HG03039 (cell line): ENCODE results near the gene MSH5.

ENCODE experiments used
- ATAC-seq: cut with Tn5 transposase; IDR thresholded peaks from one replicate; pipeline ENCODE4 v1.9.1; 2021; ENCODE audit warnings: mild to moderate bottlenecking, moderate library complexity; ENCODE audit not compliant: unreplicated experiment

MSH5 gene

DNA sequence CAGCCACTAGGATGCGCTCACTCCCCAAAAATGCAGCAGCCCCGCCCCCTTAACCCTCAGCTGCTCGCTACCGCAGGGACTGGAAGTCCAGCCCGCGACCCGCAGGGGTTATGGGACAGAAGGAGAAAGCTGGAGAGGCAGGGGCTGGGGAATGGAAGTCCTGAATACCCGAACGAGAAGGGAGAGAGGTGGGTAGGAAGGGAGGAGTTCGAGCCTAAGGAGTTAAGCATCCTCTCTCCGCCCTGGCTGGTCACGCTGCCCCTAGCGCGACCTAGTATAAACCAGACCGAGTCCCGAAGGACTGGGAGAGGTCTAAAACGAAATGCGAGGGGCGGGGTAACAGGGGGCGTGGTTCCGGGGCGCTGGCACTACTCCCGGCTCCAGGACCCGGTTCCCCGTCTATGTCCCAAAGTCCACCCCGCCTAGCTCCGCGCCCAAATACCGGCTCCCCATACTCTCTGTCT, 10.3 kb upstream of the MSH5 start:
- ATAC-seq, result peak; percentile 52

DNA sequence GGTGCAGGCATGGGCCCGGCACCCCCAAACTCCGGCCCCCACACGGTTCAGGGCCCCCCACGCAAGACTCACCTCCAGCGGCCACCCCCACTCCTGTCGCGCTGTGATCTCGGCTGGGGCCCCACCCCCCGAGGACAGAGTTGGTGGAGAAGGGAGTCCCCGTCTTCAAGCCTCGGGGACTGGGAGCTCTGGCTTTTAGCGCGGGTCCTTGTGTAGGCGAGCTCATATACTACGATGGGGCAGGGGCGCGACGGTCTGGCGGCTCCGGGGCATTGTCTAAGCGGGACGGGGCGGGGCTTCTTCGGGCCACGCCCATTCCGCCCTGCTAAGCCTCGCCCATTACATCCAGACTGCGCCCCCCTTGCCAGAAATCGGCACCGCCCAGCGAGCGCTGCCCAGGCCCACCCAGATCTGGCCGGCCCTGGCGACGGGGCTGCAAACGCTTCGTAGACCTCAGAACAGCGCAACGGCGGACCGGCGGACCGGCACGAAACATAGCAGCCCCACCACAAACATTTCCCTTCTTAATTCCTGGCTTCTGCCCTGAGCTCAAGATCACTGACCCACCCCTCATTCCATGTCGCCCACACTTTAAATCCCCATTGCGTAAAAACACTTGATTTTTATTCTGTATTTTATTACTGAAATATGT, 9.7 kb upstream of the MSH5 start:
- peak; percentile 27 for ATAC-seq

DNA sequence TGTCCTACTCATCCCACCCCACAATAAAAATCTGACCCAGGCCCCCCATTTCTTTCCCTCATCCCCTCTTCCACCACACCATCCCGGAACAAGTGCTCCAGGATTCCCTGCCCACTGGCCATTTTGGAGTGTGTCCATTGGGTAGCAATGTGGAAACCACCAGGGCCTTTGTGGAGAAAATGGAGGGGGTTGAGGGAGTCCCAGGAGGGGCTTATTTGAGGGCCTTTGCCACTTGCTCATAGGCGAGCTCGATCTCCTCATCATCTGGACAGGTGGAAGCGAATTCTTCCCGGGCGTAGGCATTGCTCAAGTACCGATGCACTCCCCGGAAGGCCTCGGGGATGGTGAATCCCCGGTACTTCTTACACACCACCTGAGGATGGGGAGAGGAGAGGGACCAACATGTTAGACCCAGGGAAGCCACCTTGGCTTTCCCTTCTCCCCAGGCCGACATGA, 9.1 kb upstream of the MSH5 start:
- no peak for ATAC-seq

DNA sequence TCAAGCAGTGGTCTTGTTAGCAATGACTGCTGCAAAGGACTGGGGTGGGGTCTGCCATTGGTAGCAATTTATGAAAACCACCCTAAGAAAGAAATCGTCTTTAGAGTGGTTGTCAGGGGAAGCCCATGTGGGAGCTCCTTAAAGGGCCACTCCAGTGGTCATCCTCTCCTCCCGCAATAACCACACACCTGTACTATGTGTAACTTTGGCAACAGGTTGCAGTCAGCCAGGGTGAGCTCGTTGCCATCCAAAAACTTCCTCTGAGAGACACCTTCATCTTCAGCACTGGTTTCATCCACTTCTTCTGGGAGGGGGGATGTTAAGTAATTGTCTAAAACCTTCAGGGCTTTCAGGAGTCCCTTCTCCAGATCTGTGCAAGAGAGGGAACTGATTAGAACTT, 7.8 kb upstream of the MSH5 start:
- no peak for ATAC-seq

DNA sequence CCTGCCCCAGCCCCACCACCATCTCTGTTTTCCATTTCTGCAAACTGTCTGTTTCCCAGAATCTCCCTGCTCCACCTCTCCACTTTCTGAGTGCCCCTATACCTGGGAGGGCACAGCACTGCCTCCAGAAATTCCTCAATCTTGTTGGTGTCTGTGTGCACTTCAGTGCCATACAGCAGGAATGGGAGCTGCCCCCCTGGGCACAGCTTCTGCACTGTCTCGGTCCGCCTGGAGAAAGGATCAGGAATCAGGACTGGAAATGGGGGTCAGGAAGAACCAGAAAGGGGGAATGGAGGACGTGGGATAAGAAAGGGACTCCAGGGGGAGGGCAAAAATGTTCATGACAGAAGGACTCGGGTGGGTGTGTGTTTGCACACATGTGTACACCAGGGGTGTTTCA, 6.1 kb upstream of the MSH5 start:
- ATAC-seq, result no peak

DNA sequence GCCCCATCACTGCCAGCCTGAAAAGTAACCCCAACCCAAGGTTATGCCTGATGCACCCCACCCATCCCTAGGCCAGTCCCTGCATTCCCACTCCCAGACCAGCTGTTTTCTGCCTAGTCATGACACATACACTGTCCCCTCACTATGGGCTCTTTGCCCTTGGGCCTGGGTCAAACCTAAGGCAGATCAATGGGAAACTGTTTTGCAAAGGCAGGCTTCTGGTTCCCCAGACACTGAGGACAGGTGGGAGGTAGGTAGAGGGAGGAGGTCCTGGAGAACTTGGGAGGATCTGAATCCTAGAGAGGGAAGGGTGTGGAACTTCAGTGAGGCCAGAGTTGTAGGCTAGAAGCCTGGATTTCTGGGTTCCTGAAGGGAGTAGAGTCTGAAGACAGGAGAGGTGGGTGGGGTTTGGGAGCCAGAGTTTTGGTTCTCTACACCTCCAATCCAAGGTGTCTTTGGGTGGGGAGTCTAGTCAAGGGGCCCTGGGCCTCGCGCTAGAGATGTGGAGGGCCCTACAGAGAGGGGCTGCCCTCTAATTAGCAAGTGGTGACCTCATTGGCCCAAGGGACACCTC, 5.5 kb upstream of the MSH5 start:
- no peak for ATAC-seq

DNA sequence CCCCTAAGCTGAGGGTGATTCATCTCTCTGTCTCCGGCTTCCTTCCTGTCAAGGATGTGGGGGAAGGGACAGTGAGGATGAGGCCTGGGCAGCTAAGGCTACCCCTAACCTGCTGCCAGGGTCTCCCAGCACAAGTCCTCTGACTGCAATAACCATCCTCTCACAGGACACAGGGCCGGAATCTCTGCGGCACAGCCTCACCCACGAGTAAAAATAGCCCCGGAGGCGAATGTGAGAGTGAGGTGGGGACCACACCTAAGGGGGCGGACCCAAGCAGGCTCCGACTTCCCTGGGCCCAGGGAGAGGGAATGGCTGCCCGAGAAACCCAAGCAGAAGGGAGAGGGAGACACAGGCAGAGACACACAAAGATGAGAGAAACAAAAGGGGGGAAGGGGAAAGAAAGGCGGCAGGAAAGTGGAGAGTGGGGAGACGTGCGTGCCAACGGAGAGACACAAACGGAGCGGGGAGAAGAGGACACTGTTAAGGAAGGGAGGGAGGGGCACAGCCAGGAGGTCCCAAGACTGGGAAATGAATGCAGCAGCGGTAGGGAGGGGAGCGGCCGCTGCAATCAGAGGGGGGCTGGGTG, 4.9 kb upstream of the MSH5 start:
- ATAC-seq, result no peak

DNA sequence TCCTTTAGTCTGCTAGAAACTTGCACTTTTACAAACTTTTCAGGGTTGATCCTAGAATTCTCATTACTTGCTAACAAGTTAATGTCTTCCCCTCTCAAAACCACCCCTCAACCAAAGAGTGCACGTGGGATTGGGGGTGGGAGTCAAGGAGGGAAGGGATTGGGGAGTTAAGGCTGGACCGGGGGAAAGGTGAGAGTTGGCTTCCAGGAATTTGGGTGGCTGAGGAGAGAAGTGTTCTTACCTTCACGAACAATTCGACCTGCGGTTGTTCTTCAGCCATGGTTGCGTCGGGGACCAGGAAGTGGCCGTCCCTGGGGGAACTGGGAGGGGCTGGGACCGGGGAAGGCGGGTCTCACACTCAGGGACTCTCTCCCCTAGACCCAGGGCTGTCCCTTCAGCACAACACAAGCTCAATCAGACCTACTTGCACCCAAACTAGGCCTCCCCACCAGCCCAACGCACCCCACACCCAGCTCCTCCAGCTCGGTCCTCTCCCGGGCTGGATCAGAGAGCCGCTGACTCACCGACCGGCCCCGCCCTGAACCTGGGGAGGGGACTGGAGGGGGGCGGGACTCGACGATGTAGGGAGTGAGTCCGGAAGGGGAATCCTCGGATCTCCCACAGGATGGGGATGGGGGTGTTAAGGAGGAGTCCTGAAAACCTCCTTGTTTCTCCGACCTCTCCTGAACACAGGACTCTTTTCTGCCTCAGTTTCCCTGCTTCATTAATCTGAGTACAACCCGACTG, 3.6 kb upstream of the MSH5 start, which contains the start of gene CLIC1:
TSS of gene CLIC1 (minus strand) at position 510 of the 747 bp plus-strand sequence. CDS start at position 280, 230 bp downstream.
- ATAC-seq, result no peak

DNA sequence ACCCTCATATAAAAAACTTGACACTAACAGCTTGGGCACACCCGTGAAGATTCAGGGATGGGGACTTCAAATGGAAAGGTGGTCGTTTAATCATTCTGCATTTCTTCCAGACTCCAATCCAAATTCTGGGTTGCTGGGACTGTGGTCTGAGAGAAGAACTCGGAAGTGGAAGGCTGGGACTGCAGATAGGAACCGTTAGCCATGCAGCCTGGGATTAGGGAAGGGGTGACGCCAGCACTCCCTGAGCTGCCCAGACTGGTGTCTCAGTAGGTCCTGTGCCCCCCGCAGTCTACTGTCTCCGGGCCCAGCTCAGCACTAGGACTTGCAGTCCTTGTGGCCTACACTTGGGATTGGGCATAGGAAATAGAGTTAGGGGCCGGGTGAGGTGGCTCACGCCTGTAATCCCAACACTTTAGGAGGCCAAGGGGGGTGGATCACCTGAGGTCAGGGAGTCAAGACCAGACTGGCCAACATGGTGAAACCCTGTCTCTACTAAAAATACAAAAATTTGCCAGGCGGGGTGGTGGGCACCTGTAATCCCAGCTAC, 3.0 kb upstream of the MSH5 start:
- no peak for ATAC-seq

DNA sequence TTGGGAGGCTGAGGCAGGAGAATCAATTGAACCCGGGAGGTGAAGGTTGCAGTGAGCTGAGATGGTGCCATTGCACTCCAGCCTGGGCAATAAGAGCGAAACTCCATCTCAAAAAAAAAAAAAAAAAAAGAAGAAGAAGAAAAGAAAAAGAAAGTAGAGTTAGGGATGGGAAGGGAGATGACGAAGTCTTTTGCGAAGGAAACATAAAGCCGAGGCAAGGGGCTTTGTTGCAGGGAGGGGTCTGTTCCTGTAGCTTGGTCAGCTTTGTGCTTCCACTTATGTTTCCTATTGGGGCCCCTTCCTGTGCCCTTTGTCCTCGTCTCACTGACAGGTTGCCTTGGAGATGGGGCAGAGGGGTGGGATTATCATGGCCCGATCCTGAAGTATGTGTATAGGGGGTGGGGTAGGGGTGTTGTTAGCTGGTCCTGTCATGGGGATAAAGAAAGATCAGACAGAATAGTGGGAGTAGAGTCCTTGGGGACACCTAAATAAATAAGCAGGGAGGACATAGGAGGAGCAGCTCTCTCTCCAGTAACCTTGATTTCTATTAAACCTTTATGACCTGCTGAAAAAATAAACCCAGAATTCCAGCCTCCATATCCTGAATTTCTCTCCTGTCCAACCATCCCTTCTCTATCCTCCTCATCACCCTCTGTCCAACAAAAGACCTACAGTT, 2.4 kb upstream of the MSH5 start:
- no peak for ATAC-seq

DNA sequence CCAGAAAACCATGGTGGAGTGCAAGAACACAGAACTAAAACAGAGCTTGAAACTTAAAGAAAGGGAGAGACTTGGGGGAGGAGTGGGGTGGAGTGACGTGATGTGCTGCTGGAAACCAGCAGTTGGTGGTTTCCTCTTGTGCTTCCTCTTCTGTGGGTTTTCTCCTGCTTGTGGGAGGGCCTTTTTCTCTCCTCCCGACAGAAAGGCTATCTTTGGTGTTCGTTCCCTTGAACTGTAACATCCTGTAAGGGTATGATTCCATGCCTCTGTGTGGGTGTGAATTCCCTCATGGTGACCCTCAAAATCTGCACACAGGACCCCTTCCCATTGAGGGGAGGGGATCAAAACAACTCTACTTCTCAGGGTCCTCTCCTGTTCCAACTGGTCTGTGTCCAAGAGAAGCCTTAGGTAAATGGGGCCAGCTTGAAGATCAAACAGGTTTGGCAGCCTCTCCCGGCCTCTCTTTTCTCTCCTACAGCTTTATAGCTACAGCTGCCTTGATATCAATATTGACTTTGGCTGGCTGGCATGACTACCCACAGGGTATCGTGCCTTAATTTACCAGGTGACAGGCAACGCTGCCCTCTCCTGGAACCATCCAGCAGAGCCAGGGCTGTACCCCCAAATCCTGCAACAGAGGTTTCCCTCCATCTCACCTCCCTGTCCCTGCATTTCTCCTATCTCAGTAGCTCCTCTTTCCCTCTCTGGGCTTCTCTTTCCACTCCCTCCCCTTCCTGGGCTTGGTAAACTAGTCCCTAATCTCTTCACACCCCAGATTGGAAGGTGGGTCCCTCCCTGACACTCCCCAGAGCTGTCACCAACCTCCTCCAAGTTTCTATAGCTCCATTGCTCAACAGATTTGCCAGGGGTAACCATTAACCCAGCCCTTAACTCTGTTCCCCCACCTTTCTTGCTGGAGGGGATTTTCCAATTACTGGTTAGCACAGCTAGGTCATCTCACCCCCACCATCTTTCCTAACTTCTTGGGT, 1.5 kb upstream of the MSH5 start:
- ATAC-seq, result no peak

DNA sequence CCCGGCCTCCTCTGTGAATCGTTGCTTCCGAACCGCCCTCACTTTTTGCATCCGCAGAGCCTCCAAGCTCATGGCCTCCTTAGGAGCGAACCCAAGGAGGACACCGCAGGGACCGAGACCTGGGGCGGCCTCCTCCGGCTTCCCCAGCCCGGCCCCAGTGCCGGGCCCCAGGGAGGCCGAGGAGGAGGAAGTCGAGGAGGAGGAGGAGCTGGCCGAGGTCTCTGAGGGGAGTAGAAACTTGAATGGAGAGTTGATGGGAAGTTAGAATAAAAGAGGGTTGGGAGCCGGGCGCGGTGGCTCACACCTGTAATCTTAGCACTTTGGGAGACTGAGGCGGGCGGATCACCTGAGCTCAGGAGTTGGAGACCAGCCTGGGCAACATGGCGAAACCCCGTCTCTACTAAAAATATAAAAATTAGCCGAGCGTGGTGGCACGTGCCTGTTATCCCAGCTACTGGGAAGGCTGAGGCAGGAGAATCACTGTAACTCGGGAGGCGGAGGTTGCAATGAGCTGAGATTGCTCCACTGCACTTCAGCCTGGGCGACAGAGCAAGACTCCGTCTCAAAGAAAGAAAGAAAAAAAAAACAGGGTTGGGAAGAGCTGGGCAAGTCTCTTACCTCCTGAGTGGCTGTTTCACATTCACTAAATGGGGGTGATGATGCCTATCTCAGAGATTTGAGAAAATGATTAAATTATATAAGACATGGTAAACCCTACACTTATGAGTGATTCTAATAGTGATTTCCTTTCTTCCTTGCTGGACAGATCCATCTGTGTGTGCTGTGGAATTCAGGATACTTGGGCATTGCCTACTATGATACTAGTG, 805 bp downstream of the MSH5 start:
- ATAC-seq, result no peak

DNA sequence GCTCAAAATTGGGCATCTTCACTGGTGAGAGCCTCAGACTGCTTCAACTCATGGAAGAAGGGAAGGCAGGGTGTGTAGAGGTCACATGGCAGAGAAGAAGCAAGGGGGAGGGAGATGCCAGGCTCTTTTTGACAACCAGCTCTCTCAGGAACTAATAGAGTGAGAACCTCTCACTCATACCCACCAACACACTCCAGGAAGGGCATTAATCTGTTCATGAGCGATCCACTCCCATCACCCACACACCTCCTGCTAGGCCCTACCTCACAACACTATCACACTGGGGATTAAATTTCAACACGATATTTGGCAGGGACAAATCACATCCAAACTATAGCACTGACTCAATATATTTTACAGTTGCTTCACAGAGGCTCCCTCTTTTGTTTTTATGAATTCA, 2.0 kb downstream of the MSH5 start:
- ATAC-seq, result no peak

DNA sequence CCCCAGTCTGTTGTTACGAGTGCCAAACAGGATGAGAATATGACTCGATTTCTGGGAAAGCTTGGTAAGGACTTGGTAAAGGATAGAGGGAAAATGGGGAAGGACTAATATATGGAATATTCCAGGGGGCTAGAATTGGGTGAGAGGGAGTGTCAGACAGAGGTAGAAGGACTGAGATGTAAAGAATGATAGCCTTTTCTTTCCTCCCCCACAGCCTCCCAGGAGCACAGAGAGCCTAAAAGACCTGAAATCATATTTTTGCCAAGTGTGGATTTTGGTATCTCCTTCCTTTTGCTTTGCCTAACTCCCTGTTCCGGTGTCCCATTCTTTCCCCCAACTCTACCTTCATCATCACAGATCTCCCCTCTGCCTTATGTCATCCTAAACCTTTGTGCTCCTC, 3.1 kb downstream of the MSH5 start:
- ATAC-seq, result no peak

DNA sequence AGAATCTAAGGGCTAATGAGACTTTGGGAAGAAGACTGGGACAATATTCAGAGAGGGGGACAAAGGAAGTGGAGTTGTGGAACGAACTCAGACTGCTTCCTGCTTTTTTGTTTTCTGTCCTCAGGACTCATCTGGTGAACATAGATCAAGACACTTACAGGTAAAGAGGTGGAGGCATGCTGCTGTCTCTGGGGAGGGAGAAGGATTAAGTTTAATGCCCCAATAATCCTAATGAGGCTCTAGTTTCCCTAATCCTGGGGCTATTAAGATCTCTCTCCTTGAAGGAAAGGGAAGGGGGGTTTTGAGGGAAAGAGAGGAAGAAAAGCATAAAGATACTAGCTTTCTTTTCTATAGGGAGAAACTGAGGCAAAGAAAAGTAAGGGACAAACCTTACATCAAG, 4.6 kb downstream of the MSH5 start:
- no peak for ATAC-seq

DNA sequence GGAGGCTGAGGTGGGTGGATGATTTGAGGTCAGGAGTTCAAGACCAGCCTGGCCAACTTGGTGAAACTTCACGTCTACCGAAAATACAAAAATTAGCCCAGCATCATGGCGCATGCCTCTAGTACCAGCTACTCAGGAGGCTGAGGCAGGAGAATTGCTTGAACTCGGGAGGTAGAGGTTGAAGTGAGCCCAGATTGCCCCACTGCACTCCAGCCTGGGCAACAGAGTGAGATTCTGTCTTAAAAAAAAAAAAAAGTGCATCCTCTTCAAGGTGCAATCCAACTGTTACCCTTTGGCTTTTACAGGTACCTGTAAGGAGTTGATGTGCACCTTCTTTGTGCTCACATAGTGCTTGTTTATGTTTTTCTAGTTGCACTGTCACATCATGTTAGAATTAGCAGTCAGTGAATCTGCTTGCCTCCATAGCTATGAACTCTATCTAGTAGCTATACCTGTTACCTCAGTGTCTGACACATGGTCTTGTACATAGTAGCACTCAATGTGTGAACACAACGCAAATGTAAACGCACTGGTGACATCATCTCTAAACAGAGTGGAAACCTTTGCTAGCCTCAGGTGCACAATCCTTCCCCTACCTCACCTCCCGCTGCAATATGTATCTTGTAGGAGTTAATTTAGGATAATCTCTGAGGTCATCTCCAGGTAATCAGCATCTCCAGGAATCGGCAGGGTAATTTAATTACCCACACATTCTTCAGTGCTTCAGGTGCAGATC, 9.7 kb downstream of the MSH5 start:
- no peak for ATAC-seq

DNA sequence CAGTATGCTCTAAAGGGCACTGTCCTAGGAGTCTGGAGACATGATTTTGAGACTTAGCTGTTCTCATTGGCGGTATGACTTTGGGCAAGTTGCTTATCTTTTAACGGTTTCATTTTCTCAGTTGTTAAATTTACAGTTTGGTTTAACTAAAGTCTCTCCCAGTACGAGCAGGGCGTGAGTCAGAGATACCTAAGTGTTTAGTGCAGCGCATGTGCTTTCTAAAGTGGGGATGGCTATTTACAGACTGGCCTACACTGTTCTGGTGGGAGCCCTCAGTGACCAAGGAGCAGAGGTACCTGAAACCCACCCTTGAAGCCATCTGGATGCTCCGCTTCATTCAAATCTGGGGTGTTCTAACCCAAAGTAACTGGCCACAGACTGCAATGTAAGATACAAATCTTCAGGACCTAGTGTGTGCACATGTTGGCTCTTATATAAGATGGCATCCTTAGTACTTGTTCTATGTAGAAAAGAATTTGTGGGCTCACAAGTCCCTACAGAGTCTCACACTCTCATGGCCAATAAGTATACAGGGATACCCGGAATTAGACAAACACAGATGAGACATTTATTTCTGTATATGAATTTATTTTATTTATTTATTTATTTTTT, 10.7 kb downstream of the MSH5 start:
- ATAC-seq, result no peak
